Stimulated activated CD4-positive, alpha-beta T cell treated with anti-CD3 and anti-CD28 coated beads, Interleukin-1b, Interleukin-23, amount 100 ng/mL, for 1 hour (primary cell): Measurements from ENCODE around the gene ITPRIP.

ENCODE experiments used
- DNase-seq, 2 donors: peaks; one replicate each; pipeline ENCODE4 v3.0.0-alpha.2; 2020; ENCODE audit warnings: low read depth in 2 of 2

The ITPRIP gene

DNA sequence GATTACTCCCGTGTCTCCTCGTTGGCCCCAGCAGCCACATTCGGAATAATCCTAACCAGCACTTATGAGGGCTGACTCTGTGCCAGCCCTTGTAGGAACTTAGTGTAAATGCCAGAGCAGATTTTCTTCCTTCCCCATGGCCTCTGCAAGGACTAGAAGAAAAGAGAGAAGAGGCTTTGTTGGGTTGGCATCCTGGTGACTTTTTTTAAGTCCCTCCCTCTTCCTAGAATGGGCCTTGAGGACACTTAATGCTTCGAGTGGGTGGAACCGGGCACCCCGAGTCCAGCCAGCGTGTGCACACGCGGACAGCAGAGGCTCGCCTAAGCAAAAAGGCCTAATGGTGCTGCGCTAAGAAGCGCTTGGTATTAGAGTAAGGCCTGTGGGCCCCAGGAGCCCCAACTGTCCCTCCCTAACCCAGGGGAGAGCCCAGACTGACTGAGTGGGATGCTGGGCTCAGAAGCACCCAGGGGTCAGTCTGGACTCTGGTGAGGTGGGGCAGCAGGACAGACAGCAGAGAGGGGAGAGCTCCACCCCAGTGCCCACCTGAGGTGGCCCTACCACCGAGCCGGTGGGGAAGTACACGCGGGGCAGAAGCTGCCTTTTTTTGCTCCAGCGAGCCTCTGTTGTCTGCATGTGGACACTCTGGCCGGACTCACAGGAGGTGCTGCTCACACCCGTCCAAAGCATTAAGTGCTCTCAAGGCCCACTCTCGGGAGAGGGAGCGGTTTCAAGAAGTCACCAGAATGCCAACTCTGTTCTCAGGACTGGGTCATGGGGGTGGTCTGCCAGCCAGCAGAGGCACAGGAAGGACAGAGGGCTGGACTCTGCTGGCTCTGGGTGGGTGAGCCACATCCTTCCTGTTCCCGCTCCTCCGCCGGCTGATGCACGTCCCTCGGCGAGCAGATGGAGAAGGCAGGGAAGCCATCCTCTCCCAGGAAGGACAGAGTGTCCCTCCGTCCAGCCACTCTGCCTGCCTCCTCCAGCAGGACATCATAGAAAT is 12.5 kb downstream of the ITPRIP start:
- DNase-seq: no peak

DNA sequence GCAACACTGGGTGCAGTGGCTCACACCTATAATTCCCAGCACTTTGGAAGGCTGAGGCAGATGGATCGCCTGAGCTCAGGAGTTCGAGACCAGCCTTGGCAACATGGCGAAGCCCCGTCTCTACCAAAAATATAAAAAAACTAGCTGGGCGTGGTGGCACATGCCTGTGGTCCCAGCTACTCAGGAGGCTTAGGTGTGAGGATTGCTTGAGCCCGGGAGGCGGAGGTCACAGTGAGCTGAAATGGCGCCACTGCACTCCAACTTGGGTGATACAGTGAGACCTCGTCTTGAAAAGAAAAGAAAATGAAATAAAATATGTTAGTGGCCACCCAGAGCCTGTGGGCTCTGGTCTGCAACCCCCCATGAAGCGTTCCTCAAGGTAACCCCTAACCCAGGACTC is 13.3 kb downstream of the ITPRIP start:
- DNase-seq: no peak

DNA sequence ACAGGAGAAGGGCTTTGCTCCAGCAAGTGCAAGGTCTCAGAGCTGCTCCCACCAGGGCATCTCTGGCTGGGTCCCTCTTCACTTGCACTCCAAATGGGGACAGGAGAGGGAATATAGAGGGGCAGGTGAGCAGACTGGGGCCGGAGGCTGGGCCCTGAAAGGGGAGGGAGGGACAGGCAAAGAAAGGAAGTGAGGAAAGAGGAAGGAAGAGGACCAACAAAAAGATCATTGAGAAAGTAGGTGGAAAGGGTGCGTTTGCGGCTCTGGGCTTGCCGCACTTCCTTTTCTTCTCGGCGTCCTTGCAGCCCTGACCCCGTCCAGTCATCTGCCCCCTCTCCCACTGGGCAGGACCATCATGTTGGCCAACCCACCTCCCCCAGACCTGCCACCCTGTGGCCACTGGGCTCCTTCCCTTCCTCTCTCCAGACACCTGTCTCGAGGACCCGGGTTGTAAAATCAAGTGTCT is 14.0 kb downstream of the ITPRIP start:
- DNase-seq: no peak

DNA sequence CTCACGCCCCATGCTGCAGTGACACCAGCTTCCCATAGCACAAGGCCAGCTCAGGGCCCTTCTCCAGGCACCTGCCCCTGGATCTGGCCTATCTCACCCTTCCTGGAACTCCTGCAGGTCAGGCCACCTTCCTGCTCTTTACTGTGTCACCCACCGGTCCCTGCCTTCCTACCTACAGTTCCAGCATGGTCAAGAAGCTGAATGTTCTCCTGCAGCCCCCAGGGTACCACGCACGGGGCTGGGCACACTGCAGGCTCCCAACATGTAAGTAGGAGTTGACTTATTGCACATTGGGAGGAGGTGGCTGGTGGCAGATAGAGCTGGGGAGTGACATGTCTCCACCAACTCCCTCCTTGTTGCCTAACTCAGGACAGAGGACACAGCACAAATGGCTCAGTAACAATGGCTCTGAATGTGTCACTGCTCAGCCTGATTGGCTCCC is 14.5 kb downstream of the ITPRIP start:
- DNase-seq: no peak

GRCh38 chr10:104323085-104323484 is 15.2 kb downstream of the ITPRIP start:
- DNase-seq: no peak

GRCh38 chr10:104322416-104322782 is 15.9 kb downstream of the ITPRIP start:
- DNase-seq: no peak

DNA sequence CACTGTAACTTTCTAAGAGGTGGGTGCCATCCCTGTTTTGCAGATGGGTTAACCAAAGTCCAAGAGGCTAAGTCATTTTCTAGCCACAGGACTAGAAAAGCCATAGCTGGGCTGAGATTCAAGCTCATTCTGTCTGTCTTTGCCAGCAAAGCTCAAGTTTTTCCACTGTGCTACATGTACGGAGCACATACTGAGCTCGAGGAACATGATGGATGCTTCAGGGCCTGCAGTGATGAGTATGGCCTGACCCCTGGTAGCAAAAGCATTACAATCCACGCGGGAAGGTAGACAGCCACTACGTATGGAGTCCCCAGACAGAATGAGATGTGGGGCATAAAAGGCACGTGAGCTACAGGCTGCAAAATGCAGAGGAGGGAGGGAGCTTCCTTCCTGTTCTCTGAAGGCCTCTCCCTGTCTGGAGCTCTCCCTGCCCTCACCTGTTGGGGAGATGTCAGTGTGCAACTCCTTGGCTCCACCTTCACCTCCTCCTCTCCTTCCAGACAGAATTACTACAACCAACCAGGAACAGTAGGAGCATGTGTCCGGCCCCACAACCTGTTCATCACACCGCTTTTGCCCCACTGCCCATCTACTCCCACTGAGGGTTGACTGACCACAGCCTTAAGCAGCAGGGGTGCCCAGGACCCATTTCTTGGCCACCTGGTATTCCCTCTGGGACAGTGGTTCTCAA is 16.4 kb downstream of the ITPRIP start:
- no peak for DNase-seq

GRCh38 chr10:104321226-104321625 is 17.0 kb downstream of the ITPRIP start:
- DNase-seq: no peak

DNA sequence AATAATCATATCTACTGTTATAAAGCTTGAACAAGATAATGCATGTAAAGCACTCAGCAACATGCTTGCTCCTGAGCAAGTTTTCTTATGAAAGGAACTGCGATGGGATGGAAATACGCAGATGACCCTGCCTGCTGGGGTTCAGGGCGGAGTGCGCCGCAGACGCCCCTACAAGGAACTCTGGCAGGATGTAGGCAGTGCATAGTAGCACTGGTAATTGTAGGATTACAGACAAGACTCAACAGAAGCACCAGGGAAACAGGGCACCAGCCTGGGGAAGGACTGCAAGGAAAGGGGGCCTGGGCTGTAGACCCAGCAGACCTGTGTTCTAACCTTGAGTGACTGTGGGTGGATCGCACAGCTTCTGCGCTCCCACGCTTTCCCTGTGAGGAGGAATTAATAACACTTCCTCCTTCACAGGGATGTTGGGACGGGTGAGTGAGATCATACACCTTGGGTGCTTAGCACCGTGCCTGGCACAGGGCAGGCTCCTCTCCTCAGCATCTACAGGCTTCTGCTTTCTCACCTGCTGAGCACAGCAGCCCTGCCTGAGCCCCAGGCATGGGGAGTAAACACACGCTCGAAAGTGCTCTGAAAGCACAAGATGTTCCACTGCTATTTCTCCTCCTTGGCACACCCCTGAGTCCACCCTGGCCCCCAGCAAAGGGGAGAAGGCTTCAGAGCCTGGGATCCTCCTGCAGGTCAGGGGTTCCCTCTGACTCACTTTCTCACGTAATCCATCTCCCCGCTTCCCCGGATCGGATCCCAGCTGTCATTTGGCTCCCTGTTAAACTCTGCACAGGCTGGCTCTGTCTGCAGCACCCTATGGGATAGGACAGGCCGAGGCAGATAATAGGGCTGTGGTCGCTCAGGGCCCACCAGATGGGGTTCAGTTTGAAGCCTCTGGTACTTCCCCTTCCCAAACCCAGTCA is 19.2 kb downstream of the ITPRIP start:
- no peak for DNase-seq

- no peak for DNase-seq
Observed at GRCh38 chr10:104318326-104318725, 19.9 kb downstream of the ITPRIP start.

DNA sequence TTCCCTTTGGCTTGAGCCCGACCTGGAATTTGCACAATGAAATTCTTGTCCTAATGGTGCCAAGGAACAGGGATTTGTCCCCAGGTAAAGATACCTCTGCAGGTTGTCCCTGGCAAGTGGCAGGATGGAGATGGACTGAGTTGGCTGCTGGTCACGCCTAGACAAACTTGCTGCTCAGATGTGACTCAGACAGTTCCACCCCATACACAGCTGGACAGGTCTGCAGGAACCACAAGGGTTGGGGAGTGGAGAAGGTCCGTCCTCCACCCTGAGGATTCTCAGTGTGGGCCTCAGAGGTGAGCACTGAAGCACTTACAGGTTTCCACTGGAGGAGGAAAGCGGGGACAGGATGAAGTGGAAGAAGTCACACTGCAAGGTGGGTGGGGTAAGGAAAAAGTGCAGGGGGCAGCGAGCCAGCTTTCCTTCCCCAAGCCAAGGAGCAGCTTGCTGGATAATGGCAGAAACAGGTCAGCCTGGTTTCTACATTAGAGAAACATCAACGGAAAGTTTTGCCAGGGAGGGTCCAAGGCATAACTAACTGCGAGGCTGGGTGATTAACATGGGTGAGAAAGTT is 20.5 kb downstream of the ITPRIP start:
- no peak for DNase-seq

DNA sequence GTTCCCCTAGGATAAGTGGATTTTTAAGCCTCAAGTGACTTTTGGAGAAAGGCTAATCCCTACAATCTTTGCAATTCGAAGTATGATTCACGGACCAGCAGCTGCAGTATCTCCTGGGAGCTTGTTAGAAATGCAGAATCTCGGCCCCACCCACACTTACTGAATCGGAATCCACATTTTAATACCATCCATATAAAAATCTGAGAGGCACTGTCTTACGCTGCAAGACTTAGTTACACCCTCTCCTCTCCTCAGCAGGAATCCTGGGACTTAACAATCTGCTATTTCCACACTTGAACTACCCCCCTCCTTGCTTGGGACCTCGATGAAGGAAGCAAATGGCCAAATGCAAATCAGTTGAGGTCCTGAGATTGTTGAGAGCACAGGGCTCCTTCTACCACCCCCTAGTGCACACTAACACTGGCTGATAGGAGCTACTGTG is 21.0 kb downstream of the ITPRIP start:
- no peak for DNase-seq

GRCh38 chr10:104316321-104317099 is 21.8 kb downstream of the ITPRIP start:
- no peak for DNase-seq

DNA sequence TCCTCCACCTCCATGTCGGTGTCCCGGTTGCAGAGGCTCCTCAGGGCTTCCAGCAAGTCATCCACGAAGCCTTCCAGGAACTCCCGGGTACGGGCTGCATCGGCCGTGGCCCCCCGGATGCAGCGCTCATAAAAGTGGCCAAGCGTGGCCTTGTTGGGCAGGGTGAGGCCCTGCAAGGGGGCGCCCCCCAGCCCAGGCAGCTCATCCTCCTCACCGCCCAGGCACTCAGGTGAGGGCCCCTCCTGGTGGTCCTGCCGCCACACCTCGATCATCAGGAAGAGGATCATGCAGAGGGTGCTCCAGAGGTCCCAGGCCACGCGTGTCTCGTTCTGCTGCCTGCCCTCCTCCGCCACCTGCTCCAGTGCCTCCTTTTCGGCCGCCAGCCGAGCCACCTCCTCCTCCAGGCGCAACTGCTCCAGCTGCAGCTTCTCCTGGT is 22.8 kb downstream of the ITPRIP start:
- DNase-seq: no peak

- DNase-seq: no peak
Observed at GRCh38 chr10:104314591-104315485, 23.4 kb downstream of the ITPRIP start.

DNA sequence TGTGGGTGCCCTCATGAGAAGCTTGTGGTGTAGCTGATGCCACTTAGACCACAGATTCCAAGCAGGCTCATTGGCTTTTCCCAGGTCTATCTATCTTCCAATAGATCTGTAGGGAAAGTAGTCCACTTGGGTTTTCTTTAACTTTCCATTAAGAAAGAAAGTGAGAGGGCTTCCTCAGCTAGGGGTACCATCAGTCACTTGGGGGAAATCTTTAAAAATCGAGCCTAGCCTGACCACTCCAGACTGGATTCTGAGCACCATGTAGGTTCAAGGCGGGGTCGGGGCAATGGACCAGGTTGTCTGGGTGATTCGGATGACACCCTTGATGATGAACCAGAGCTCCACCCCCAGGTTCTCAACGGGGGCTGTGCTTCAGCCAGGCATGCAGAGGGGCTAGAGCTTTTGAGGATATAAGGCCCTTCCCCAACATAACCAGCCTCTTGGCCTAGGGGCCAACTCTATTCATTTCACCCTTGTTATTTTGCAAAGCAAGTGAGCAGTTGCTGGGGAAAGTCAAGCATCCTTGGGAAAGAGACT is 27.0 kb downstream of the ITPRIP start:
- DNase-seq: no peak

GRCh38 chr10:104309980-104310978 is 28.0 kb downstream of the ITPRIP start:
- DNase-seq: no peak

- DNase-seq: no peak
Observed at GRCh38 chr10:104308439-104308903, 29.8 kb downstream of the ITPRIP start.
